HG02885 (cell line): ENCODE results near the gene PTPN1.

Experiments used
- ATAC-seq: cut with Tn5 transposase; IDR thresholded peaks from one replicate; pipeline ENCODE4 v1.9.1; 2021; ENCODE audit warnings: mild to moderate bottlenecking; ENCODE audit not compliant: unreplicated experiment, poor library complexity

Gene PTPN1

DNA sequence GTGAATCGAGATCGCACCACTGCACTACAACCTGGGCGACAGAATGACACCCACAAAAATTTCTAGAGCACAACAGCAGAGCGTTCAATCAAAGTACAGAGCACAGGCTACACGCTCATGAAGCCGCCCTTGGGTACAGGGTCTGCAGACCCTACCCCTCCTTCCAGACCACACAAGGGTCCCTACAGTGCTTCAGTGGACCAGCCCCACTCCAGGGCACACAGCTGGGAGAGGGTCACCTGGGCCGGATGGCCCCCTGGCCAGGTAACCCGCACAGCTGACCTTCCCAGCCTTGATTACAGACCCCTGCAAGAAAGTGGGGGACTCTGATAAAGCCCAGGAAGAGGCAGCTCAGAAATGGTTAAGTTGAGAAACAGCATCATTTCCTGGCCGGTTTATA lies 117.6 kb downstream of the PTPN1 start:
- no peak for ATAC-seq

DNA sequence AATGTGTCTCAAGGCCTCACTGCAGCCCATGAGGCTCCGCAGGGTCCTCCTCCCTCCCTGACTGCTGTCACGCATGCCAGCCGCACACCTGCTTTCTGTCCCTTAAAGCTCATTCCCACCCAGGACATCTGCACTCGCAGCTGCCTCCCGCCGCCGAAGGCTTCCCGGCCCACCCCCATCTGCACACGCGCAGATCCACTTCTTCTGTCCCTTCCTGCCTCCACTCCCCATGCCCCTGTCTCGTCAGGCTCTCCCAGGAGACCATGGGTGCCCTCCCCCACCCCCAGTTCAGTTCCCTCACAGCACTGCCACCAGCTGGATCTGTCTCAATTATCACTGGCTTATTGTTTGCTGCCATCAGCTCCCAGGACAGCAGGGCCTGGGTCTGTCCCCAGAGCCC lies 118.1 kb downstream of the PTPN1 start:
- no peak for ATAC-seq

DNA sequence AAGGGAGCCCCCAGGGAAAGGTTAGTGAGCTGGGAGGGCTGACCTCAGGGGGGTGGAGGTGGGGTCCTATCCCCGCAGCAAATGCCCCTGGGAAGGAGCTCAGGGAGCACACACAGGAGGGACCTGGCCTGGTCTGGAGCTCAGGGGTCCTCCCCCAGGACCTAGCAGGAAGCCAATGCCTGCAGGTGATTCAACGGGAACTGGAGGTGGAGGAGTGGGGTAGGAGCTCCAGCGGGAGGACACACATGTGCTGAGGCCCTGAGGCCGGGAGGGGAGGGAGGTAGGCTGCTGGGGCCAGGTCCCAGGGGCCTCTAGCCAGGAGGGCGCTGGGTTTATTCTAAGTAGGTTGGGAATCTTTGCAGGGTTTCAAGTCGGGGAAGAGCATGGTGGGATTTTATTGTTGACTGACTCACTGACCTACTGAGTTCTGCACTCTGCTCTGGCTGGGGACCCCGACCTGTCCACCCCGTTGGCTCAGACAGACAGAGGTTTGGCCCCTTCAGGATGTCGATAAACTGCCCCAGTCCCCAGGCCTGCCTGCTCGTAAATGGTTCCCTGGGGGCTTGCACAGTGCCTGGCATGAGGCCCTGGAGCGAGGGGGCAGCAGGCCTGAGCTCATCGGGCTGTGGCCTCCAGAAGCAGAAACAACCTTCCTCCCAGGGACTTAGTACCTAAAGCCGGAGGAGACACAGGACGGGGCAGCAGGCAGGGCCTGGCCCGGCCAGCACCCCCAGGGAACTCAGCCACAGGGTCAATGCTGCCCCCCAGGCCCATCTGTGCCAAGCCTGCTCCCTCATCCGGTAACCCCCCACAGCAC lies 118.9 kb downstream of the PTPN1 start:
- no peak for ATAC-seq

DNA sequence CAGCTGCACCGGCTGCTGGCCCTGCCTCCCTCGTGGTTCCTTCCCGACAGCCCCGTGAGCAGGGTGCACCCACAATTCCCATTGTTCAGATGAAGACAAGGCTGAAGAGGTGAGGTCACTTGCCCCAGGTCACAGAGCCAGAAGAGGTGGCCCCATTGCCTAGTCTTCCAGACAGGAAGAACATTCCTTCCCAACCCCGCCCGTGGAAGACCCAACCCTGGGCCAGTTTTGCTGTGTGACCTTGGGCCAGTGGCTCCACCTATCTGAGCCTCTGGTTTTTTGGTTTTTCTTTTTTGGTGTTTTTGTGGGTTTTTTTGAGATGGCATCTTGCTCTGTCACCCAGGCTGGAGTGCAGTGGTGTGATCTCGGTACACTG lies 119.5 kb downstream of the PTPN1 start:
- no peak for ATAC-seq

DNA sequence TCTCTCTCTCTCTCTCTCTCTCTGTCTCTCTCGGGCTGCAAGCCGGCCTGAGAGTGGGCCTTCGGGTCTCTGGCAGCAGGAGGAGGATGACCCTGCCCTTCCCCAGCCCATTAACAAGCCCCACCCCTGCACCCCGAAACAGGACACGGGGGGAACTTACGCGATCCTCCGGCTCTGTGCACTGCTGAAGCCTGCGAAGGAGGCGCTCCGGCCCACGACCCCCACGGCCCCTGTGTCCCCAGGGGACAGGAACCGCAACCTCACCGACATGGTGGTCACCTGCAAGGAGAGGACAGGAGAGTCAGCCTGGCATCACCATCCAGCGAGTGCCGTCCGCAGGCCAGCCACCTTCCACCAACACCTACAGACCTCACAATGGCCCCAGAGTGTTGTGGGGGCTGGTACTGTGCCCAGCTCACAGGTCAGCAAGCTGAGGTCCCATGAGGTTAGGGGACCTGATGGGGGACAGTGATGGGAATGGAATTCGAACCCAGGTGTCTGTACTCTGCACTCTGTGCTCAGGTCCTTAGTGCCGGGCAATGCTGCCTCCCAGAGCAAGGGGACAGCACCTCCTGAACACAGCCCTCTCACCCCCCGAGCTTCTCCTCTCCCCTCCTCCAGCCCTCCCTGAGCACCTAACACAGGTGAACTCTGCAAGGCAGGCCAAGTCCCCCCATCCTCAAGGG lies 120.5 kb downstream of the PTPN1 start:
- ATAC-seq, result no peak

DNA sequence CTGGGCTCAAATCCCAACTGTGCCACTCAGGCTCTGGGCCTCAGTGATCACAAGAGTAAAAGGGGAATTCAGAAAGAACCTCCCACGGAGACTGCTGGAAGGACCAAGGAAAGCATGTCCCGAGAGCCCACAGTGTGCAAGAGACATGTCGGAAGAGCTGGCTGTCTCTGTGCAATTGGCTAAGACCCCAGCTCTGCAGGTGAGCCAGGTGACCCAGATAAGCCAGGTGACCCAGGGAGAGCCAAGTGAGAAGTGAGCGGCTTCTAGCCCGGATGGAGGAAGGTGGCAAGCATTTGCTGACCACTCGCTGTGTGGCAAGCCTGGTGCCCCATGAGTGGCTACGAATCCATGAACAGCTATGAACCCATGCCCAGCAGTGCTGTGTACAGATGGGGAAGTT lies 122.1 kb downstream of the PTPN1 start:
- no peak for ATAC-seq

DNA sequence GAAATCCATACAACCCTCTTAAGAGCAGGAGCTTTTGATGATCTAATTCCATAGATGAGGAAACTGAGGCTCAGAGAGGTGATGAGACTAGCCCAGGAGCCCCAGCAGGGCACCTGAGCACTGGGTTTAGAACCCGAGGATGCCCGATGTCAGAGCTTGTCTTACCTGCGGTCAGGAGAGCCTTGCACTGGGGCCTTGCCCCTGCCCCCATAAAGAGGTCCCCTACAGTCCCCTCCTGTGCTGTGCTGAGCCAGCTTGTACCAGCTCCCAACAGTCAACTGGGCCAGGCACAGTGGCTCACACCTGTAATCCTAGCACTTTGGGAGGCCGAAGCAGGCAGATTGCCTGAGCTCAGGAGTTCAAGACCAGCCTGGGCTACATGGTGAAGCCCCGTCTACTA lies 122.5 kb downstream of the PTPN1 start:
- no peak for ATAC-seq

DNA sequence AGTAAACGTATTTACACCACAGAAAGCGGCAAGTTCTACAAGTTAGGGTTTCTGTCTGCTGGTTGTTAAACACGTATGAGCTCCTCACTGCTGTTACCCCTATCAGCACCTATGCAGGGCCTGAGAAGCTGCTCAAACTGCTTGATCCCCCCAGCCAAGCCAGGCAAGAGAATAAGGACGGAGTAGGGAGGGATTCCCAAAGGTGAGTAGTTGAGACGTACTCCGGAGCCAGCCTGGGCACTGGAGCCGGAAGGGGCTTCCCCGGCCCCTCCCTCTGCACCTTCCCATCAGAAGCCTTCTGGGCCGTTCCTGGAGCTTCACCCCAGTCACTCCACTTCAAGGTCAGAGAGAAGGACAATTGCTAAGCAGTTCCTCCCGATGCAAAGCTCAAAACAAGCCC lies 123.2 kb downstream of the PTPN1 start:
- no peak for ATAC-seq

DNA sequence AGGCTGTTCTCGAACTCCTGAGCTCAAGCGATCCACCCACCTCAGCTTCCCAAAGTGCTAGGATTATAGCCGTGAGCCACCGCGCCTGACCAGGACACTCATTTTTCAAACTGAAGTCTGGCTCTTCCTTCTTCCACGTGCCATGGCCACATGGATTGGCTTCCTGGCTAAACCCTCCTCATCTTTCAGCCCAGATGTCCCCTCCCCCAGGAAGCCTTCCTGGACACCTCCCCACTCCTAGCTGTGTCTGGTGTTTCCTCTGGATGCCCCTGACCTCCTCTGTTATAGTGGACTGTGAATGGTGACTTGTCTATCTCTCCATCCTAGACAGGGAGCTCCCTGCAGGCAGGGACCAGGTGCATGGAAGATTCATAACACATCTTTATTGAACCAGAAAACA lies 124.0 kb downstream of the PTPN1 start:
- no peak for ATAC-seq
